Glomerular visceral epithelial cell (primary cell): Measurements from ENCODE around the gene RMND5A.

ENCODE experiments used
- DNase-seq: peaks from one replicate; pipeline ENCODE4 v3.0.0-alpha.2; 2016; ENCODE audit errors: extremely low spot score

Gene RMND5A

GRCh38 chr2:86791573-86791972, 71.5 kb downstream of the RMND5A start:
- no peak for DNase-seq

DNA sequence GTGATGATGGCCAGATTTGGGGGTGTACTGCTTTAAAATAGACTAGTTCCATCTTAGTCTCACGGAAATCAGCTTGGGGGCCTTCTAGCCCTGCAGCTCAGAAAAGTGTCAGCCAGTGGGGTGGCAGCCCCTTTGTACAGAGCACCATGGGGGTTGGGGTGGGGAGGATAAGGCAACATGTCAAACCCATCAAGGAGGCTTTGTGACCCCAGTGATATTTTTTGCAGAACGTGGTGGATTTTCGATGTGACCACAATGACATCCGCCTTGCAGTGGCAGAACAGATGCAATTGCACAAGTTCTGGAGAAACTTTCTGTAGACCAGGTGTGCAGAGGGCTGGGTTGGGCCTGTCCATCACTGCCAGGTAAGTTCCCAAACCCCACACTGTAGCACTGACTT, 73.7 kb downstream of the RMND5A start:
- DNase-seq = no peak

- DNase-seq = no peak
Observed at GRCh38 chr2:86794861-86795260, 74.8 kb downstream of the RMND5A start.

DNA sequence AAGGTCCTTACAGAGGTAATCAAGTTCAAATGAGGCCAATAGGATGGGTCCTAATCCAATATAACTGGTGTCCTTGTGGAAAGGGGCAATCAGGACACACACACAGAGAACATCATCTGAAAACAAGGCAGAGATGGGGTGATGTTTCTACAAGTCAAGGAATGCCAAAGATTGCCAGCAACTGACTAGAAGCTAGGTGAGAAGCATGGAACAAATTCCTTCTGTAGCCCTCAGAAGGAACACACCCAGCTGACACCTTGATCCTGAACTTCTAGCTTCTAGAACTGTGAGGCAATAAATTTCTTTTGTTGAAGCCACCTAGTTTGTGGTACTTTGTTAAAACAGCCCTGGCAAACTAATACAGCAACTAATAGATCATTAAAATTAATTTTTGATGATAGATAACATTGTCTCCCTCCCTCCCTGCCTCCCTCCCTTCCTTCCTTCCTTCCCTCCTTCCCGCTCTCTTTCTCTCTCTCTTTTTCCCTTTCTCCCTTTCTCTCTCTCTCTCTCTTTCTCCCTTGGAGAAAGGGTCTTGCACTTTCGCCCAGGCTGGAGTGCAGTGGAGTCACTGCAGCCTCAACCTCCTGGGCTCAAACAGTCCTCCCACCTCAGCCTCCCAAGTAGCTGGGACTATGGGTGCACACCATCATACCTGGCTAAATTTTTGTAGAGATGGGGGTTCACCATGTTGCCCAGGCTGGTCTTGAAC, 80.9 kb downstream of the RMND5A start:
- DNase-seq = no peak

DNA sequence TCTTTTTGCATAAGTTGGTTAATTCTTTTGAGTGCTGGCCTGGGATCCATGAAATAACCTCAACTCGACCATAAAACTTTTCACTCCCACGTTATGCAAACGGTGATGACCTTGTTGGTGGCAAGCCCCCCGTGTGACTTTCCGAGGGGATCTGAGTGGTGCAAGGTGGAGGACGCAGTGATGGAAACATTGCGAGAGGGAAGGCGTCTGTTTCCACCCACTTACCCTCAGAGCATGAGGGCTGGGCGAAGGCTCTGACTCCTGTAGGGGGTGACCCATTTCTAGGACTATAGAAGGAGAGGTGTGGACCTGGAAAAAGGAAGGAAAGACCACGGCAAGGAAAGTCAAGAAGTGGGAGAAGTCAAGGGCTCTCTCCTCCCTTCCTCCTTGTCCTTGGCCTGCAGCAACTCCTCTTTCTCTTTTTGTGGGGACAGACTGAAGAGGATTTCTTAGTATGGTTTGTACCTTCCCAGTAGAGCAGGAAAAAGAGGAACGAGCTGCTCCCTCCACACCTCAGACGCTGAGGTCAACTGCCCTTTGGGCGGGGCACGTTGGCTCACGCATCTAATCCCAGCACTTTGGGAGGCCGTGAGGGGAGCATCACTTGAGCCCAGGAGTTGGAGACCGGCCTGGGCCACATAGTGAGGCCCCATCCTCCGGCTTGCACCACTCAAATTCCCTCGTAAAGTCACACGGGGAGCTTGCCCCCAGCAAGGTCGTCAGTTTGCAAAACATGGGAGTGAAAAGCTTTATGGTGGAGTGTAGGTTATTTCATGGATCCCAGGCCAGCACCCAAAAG, 86.2 kb downstream of the RMND5A start:
- DNase-seq = no peak

GRCh38 chr2:86807133-86807467, 87.0 kb downstream of the RMND5A start:
- DNase-seq = no peak

DNA sequence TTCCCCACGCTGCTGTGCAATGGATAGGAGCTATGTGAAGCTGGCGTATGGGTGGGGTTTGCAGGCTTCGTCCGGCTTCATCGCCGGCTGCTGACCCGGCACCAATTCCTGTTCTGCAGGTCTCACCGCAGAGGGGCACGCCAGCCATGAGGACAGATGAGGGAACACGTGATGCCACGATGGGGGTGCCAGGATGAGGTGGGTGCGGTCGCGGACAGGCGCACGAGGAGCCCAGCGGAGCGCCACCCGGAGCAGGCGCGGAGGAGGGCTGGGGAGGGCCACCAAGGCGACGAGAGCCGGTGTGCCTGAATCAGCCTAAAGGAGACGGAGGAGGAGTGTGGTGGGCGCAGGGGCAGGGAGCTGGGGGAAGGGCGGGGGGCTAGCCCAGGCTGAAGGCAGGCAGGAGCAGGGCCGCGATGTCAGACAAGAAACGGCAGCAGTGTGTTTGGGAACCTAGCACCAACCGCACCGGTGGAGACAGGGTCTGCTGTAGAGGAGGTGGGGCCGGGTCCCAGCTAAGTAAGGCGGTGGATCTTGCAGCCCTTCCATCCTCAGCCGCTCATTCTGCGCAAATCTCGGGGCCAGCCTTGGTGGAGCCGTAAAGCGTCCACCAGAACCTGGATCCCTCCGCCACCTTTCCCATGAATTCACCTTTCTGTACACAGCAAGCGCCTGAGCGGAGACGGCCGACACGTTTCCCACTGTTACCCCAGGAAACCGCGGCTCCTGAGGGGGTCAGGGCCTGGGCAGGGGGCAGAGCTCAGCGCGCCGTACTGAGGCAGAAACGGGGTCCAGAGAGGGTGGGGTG, 87.6 kb downstream of the RMND5A start:
- DNase-seq = peak; percentile 20

- peak; percentile 77 for DNase-seq
Observed at GRCh38 chr2:86808315-86809161, 88.4 kb downstream of the RMND5A start.

DNA sequence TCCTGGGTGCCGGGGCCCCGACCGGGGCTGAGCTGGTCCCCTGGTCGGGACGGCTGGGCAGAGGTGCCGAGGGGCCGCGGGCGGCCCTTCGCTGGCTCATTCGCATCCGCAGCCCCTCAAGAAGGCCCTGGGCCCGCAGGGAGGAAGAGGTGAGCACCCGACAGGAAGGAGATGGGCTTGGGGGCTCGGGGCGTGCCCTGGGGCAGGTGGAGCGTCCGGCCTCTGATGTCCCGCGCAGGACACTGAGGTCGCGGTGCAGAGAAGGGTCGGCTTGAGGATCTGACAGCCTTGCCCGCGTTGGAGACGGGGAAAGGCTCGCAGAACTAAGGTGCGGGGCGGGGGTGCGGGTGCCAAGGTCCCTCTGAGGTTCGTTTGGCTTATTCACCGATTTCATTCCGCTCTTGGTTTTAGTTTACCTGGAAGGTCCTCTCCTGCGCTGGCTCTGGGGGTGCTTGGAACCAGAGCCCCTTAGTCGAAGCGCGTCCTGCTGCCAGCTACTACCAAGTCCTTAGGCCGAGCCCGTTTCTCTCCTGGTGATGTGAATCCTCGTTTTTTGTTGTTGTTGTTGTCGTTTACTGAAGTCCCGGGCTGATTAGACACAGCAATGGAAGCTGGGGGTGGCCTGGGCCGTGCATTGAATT, 89.5 kb downstream of the RMND5A start:
- DNase-seq = no peak

DNA sequence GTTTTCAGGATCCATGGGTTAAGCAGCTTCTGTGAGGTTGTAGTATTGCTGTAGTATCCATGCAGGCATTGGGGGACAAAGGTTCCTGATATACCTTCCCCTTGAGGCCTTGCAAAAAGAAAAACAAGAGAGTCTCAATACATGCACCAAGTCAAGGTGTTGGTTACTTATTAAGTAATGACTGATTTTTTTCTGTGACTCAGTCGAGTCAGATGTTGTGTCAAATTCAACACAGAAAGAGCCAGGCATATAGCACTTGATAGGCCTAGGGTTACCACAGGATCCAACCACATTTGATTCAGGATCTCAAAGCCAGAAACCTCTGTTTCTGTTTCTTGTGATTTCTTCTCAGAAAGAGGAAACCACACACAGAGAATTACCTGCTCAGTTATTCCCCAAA, 95.5 kb downstream of the RMND5A start:
- peak; percentile 8 for DNase-seq

GRCh38 chr2:86818114-86818801, 98.2 kb downstream of the RMND5A start:
- DNase-seq = no peak

GRCh38 chr2:86818957-86819356, 98.9 kb downstream of the RMND5A start:
- no peak for DNase-seq

DNA sequence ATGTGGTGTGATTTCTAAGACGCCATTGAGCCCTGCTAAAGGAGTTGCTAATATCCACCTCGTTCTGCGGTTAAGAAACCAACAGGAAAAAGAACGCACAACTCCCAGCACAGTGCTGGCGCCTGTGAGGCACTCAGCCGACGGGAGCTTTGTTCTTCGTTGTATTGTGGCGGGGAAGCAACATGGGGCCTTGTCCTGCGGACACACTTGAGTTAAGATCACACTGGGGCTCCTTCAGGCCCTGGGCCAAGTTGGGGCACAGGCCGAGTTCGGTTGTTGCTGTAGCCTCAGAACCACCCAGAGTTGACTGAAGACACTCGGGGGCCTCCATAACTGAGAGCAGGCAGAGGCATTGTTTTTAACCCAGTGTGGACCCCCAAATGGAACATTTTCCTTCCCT, 101.2 kb downstream of the RMND5A start:
- DNase-seq = no peak

GRCh38 chr2:86821842-86822241, 101.8 kb downstream of the RMND5A start:
- DNase-seq = no peak

DNA sequence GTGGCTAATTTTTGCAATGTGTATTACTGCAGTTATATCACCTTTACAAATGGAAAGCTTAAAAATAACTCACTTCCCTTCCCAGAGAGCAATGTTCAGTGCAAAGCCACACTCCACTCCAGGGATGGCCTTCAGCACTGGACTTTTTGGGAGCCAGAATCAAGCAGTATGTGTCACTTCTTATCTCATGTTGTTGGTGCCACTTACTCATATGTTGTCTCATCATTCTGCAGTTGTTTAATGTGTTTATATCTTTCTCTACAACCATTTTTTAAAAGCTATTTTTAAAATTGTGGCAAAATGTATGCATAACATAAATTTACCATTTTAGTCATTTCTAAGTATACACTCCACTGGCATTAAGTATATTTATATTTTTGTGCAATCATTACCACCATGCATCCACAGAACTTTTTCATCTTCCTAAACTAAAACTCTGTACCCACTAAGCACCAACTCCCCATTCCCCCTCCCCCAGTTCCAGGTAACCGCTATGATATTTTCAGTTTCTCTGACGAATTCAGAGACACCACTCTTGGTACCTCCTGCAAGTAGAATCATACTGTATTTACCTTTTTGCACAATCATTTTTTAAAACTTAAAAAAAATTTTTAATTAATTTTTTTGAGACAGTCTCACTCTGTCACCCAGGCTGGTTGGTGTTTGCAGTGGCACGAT, 102.7 kb downstream of the RMND5A start:
- no peak for DNase-seq

GRCh38 chr2:86825036-86825692, 105.1 kb downstream of the RMND5A start:
- no peak for DNase-seq

- no peak for DNase-seq
Observed at GRCh38 chr2:86825693-86826381, 105.7 kb downstream of the RMND5A start.

DNA sequence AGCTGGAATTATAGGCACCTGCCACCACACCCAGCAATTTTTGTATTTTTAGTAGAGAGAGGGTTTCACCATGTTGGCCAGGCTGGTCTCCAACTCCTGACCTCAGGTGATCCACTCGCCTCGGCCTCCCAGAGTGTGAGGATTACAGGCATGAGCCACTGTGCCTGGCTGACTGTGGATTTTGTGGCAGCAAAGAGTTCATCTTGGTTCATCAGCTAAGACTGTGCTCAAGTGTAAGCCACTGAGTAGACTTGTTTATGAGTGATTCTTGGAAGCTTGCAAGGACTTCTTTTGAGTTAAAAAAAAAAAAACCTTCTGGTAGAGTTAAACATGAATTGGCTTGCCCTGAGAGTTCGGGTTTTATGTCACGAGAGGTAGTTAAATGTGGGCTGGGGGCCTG, 106.9 kb downstream of the RMND5A start:
- no peak for DNase-seq
